HG02943 (cell line): Measurements from ENCODE around the gene GALE.
A peak's percentile ranks its signal among the peaks of the same experiment; 100 is the strongest.
"Not testable (repeated sequence)": the region's sequence is repeated elsewhere in the genome, so short reads cannot be mapped to it uniquely, and the experiment has no call there.

Source experiments
- ATAC-seq: cut with Tn5 transposase; IDR thresholded peaks from one replicate; pipeline ENCODE4 v1.9.1; 2021; ENCODE audit warnings: mild to moderate bottlenecking, low read depth, moderate library complexity; ENCODE audit not compliant: unreplicated experiment

The GALE gene

DNA sequence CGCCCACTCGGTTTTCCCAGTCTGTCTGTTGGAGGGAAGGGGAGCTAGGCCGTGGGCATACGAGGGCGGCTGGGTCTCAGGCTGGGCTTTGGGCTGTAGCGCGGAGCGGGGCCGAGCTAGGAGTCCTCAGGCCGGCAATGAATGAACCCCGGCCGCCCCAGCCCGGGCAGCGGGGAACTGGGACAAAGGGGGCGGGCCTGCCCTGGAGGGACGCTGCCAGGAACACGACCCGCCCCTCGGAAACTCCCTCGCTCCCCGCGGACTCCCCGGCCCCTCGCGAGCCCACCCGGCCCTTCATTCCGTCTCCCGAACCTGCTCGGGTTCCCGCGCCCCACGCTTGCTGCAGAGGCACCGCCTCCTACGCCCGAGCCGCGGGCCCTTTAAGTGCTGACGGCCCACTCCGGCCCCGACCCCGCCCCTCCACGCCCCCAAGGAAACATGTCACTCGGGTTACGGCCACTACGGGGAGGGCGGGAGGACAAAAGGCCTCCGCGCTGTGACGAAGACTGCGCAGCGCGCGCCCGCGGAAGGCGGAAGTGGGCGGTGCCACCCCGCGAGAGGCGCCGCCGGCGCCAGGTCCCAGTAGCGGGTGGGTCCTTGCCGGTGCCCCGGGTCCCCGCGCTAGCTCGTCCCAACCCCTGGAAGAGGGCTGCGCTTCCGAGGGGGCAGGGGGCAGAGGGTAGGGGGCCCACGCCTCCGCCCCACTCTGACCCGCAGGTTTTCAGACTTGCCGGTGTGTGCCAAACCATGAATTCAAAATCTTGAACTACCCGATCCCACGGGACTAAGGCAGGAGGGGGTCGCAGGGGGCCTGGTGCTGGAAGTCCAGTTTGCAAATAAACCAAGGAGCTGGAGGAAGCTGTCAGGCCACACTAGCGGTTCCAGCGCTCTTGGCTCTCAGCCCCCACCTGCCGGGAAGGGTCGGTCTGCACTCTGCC is at the start of gene GALE:
Gene GALE (minus strand): TSS at position 355 of the 938 bp plus-strand sequence. CDS start 1,747 bp downstream, outside the sequence.
- ATAC-seq, result peak; percentile 77

DNA sequence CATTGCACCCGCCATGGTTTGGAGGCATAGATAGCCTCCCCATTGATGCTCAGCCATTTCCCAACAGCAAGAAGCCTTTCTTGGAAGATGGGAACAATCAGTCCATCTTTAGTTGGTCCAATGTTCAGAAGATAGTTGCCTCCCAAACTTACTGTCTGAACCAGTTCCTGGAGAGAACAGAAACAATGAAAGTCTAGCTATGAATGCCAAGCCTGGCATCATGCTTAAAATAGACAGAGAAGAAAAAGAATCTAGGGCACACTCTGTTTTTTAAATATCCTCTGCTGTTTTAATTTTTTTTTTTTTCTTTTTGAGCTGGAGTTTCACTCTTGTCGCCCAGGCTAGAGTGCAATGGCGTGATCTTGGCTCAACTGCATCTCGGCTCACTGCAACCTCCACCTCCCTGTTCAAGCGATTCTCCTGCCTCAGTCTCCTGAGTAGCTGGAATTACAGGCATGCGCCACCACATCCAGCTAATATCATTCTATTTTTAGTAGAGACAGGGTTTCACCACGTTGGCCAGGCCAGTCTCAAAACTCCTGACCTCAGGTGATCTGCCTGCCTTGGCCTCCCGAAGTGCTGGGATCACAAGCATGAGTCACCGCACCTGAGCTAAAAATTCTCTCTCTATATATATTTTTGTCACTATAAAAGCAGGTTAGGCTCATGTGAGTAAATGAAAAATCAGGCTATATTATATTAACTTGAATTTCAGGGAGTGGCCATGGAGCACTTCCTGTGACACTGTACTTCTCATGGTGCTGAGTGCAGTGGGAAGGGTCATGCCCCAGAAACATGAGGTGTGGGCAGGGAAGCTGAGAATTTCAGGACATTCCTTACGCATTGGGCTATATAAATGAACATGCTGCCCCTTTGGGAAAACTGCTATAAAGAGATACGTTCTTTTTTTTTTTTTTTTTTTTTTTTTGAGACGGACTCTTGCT is 48.4 kb upstream of the GALE start:
- ATAC-seq, result no peak

DNA sequence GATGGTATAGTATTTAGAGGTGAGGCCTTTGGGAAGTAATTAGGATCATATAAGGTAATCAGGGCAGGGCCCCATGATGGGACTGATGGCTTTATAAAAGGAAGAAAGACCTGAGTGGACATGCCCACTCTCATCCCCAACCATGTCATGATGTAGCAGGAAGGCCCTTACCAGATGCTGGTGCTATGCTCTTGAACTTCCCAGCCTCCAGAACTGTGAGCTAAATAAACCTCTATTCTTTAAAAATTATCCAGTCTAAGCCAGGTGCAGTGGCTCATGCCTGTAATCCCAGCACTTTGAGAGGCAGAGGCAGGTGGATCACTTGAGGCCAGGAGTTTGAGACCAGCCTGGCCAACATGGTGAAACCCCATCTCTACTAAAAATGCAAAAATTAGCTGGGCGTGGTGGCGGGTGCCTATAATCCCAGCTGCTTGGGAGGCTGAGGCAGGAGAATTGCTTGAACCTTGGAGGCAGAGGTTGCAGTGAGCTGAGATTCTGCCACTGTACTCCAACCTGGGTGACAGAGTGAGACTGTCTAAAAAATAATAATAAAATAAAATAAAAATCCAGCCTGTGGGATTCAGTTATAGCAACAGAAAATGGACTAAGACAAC is 47.0 kb upstream of the GALE start:
- ATAC-seq, result not testable (repeated sequence)

GRCh38 chr1:23845163-23845562 is 44.6 kb upstream of the GALE start:
- no peak for ATAC-seq

GRCh38 chr1:23843644-23844043 is 43.1 kb upstream of the GALE start:
- no peak for ATAC-seq

DNA sequence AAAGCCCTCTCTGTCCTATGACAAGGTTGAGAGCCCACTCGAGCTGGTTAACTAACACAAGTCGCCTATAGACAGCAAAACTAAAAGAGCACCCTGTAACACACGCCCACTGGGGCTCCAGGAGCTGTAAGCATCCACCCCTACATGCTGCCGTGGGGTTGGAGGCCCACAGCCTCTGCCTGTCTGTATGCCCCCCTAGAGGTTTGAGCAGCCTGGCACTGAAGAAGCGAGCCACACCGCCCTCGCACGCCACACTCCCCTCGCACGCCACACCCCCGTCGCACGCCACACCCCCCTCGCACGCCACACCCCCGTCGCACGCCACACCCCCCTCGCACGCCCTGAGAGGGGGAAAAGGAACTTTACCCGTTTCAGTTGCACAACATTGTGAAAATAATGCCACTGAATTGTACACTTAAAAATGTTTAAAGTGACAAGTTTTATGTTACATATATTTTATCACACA is 37.9 kb upstream of the GALE start:
- no peak for ATAC-seq

- no peak for ATAC-seq
Measured at GRCh38 chr1:23837908-23838307, 37.4 kb upstream of the GALE start.

- no peak for ATAC-seq
Measured at GRCh38 chr1:23836037-23836436, 35.5 kb upstream of the GALE start.

DNA sequence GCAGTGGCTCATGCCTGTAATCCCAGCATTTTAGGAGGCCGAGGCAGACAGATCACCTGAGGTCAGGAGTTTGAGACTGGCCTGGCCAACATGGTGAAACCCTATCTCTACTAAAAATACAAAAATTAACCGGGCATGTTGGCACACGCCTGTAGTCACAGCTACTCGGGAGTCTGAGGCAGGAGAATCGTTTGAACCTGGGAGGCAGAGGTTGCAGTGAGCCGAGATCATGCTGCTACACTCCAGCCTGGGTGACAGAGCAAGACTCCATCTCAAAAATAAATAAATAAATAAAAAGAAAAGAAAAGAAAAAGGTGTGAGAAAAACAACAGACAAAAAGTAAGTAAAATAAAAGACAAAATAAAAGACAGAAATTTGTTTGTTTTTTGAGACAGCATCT is 33.6 kb upstream of the GALE start:
- ATAC-seq, result not testable (repeated sequence)

GRCh38 chr1:23827717-23828116 is 27.2 kb upstream of the GALE start:
- no peak for ATAC-seq

GRCh38 chr1:23826590-23826989 is 26.0 kb upstream of the GALE start:
- ATAC-seq, result not testable (repeated sequence)

- peak; percentile 18 for ATAC-seq
Measured at GRCh38 chr1:23825762-23826522, 25.4 kb upstream of the GALE start.

- ATAC-seq, result peak; percentile 69
Measured at GRCh38 chr1:23825076-23825761, 24.7 kb upstream of the GALE start, which contains the start of gene HMGCL. HMGCL (minus strand) TSS chr1:23825429; CDS start chr1:23825415, 14 bp downstream.

GRCh38 chr1:23824711-23825075 is 24.1 kb upstream of the GALE start:
- ATAC-seq, result no peak

DNA sequence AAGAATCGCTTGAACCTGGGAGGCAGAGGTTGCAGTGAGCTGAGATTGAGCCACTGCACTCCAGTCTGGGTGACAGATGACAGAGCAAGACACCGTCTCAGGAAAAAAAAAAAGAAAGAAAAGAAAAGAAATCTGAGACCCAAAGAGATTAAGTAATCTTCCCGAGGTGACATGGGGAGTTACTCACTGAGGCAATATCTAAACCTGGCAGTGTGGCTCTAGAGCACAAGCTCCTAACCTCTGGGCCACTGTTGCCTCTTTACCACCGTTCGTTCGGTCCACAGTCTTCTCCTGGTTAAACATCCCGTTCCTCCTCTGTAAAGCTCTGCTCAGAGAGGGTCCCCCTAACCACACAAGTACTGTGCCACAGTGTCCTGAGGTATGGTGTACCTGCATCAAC is 23.2 kb upstream of the GALE start:
- no peak for ATAC-seq

- no peak for ATAC-seq
Measured at GRCh38 chr1:23817633-23818032, 17.1 kb upstream of the GALE start.

DNA sequence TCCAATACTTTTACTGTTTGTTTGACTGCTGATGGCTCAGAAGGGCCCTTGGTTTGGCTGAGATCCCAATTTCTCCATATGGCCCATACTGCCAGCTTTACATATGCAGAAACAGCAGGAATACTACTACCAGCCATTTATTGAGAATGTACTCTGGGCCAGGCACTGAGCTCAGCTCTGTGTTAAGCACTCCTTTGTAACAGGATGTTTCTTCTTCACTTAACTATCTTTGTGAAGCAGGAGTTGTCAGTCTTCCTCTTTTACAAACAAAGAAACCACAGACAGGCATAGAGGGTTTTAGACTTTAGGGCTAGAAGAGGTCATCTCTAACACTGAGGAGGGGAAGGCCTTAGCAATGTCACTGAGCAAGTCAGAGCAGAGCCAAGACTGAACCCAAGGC is 16.4 kb upstream of the GALE start:
- ATAC-seq, result no peak

DNA sequence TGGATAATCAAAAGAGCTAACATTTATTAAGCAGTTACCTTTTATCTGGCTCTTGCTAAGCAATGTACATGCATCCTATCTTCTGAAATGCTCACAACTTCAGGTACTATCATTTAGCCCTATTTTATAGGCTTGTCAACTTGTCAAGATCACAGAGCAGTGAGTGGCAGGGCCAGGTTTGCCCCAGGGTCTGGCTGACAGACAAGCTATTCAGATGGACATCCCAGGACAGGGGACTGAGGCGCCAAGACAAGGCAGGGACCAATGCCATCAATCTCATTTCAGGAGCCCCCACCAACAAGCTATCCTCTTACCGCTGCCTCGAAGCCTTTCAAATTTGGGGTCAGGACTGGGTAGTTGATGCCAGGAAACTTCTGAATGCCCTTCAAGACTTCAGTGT is 15.8 kb upstream of the GALE start:
- ATAC-seq, result no peak

DNA sequence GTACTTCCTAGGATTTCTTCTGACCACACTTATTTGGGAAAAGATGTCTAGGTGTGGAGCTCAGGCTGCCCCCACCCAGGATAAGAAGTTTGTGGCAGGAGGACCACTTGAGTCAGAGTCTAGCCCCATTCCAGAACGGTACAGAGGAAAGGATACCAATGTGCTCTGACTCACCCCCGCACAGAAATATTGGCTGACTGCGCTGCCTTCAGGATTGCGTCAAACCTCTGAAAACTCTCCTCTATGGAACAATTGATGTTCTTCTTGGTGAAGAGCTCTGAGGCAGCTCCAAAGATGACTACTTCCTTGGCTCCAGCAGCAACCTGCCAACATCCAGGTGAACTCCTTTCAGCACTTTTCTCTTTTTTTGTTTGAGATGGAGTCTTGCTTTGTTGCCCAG is 13.5 kb upstream of the GALE start:
- ATAC-seq, result no peak
